Kidney (tissue), 14 donors: ENCODE measurements around the gene ZNF285. TPM values are rescaled to one million over a fixed set of nuclear protein-coding genes. Genes with fewer than 3 reads are reported as not detected.

Experiments used
- DNase-seq, 5 donors: peaks; one replicate each; pipeline ENCODE4 v3.0.0-alpha.2; 2013 to 2020
- FAIRE-seq: peaks from 2 replicates; lab custom pipeline; 2012; peaks lifted over from hg19 to GRCh38; lab: Jason Lieb, UNC
- H3K27ac ChIP-seq, 2 donors: one replicate each; pipeline ENCODE4 v1.7.0; 2013; ENCODE audit warnings: low read depth in 2 of 2, low read length in 2 of 2, inconsistent platforms in 1 of 2
- H3K27me3 ChIP-seq: one replicate; pipeline ENCODE4 v1.7.1; 2013; ENCODE audit warnings: low read length, inconsistent platforms; ENCODE audit not compliant: control insufficient read depth, insufficient read depth
- H3K36me3 ChIP-seq, 3 donors: one replicate each; pipeline versions ENCODE4 v1.7.0 to v1.7.1; 2013; ENCODE audit warnings: low read length in 3 of 3, control low read depth in 1 of 3, inconsistent platforms in 1 of 3; ENCODE audit not compliant: insufficient read depth in 3 of 3, control insufficient read depth in 2 of 3
- H3K4me1 ChIP-seq, 3 donors: one replicate each; pipeline versions ENCODE4 v1.7.0 to v1.7.1; 2013; ENCODE audit warnings: low read length in 3 of 3, inconsistent platforms in 1 of 3, low read depth in 1 of 3; ENCODE audit not compliant: control insufficient read depth in 2 of 3, insufficient read depth in 2 of 3
- H3K4me3 ChIP-seq, 3 donors: one replicate each; pipeline versions ENCODE4 v1.7.0 to v1.8.1; 2013; ENCODE audit warnings: low read length in 3 of 3, control low read depth in 1 of 3, inconsistent platforms in 1 of 3
- H3K9ac ChIP-seq, 3 donors: one replicate each; pipeline versions ENCODE4 v1.7.0 to v1.7.1; 2013; ENCODE audit warnings: low read length in 3 of 3, control low read depth in 1 of 3, inconsistent platforms in 1 of 3
- H3K9me3 ChIP-seq, 3 donors: one replicate each; pipeline versions ENCODE4 v1.7.0 to v1.7.1; 2013; ENCODE audit warnings: low read length in 3 of 3, control low read depth in 1 of 3, inconsistent platforms in 1 of 3; ENCODE audit not compliant: control insufficient read depth in 2 of 3, insufficient read depth in 1 of 3
- CTCF ChIP-seq: IDR thresholded peaks from 3 replicates; pipeline ENCODE4 v1.5.1; 2012; ENCODE audit warnings: mild to moderate bottlenecking, moderate library complexity, borderline replicate concordance; ENCODE audit not compliant: insufficient read depth; ENCODE audit errors: extremely low read depth
- intact Hi-C: fragments of 100-400 bp; cut with DNase I; formaldehyde crosslinking; loops from one replicate; pipeline ENCODE4 v1.11.1; 2022
- polyA plus RNA-seq: library from polyadenylated mRNA; stranded (reverse); fragments of 350-450 nt; fragmentation: Illumina TruSeq; extraction: RNeasy Lipid Tissue Mini Kit (QIAGEN cat#74804); gene quantifications from one replicate; pipeline ENCODE4 v1.2.3, GENCODE V29; 2014; ENCODE audit warnings: low read depth, low replicate concordance; ENCODE audit not compliant: insufficient read depth
- total RNA-seq: library from RNA; stranded (reverse); fragmentation: NEBNext Ultra II Directional; extraction: Animal tissue kit (Norgen Biotek cat#: 25700); gene quantifications from one replicate; pipeline ENCODE4 v1.2.1, GENCODE V29; 2021
- donor health status: control.
- donor health status: control.
- donor health status: control.
- donor health status: control.
- donor health status: control.
- donor health status: DM: yes; HTN: yes; CAD: no.
- donor health status: Normal renal cell carcinoma (clear cell type).

ZNF285 gene
- total and polyA plus RNA-seq, 2 donors from 2014 or later: 2.8 to 4.9 TPM

GRCh38 chr19:44356383-44357111, 44.9 kb downstream of the ZNF285 start, which contains the start of gene ZNF112:
ZNF112 (minus strand) TSS chr19:44356680; CDS start chr19:44340539, 16,141 bp downstream.
- TF ChIP-seq CTCF: no peak
- no peaks in the 10 kb centered on the region for H3K27me3 ChIP-seq
- no peaks in the 10 kb centered on the region for H3K36me3 ChIP-seq
- H3K4me1 ChIP-seq: peaks cover 0 to 5% (median 2%) of the 10 kb centered on the region in 3 donors
- H3K9ac ChIP-seq: peak within 1 kb of the TSS; percentile 35 to 92 (median 82)
- peak within 1 kb of the TSS; percentile 7 to 67 for H3K27ac ChIP-seq
- H3K4me3 ChIP-seq: peak within 1 kb of the TSS; percentile 84 to 95 (median 90)
- H3K9me3 ChIP-seq: no peaks in the 10 kb centered on the region
- intact Hi-C loops: no loop called here
- FAIRE-seq (peak; percentile 93), DNase-seq (peak; percentile 92 to 98 (median 93))

DNA sequence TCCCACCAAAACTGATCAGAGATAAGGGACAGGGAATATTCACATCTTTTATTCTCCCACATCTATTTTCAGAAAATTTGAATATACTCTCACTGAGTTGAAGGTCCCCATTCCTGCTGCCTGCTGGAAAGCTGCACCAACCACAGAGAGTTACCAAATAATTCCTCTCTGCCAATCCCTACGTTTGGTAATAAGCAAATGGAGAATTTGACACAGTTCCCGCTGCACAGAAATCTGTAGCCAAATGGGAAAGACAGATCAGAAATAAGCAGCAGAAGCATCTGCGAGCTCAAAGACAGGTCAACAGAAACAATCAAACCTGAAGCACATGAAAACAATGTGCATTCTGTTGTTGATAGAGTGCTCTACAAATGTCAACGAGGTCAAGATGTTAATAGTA, 54.9 kb downstream of the ZNF285 start:
- no peak for FAIRE-seq
- Histone ChIP-seq H3K36me3 (peaks cover 0 to 11% (median 0%) of the 10 kb centered on the region in 3 donors), H3K27ac (no peak overlapping the region), H3K27me3 (no peaks in the 10 kb centered on the region), H3K4me1 (no peaks in the 10 kb centered on the region), H3K9me3 (peaks cover 0 to 41% (median 2%) of the 10 kb centered on the region in 3 donors), H3K4me3 (no peak overlapping the region), H3K9ac (no peak overlapping the region)
- intact Hi-C loops: no loop called here
- no peak for TF ChIP-seq CTCF
- no peak for DNase-seq

DNA sequence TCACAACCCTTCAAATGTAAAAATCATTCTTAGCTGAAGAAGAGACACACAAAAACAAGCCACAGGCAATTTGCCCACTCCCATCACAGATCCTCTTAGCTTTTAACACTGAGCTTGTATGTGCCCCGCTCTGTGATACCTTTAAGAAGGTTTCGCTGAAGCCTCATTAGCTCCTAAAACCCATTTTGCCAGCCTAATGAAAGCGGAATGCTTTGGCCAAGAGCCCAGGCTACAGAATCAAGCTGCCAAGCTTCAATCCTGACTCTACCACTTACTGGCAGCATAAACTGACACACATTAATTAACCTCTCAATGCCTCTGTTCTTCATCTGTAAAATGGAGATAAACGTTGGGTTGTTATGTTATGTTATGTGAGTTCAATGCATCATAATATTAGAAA, 55.4 kb downstream of the ZNF285 start:
- no peak overlapping the region for H3K27ac ChIP-seq
- FAIRE-seq (no peak), DNase-seq (no peak)
- H3K36me3 ChIP-seq: peaks cover 0 to 11% (median 0%) of the 10 kb centered on the region in 3 donors
- H3K27me3 ChIP-seq: no peaks in the 10 kb centered on the region
- peaks cover 0 to 38% (median 2%) of the 10 kb centered on the region in 3 donors for H3K9me3 ChIP-seq
- H3K4me3 ChIP-seq: no peak overlapping the region
- no peaks in the 10 kb centered on the region for H3K4me1 ChIP-seq
- no peak for TF ChIP-seq CTCF
- intact Hi-C loops: no loop called here
- no peak overlapping the region for H3K9ac ChIP-seq
